Naive B cell (primary cell): Measurements from ENCODE around the gene NR4A1. TPM values are rescaled to one million over a fixed set of nuclear protein-coding genes. Genes with fewer than 3 reads are reported as not detected.
"Not testable (repeated sequence)": the region's sequence is repeated elsewhere in the genome, so short reads cannot be mapped to it uniquely, and the experiment has no call there.

Experiments used
- ATAC-seq, 2 donors: fragments of 150-1000 bp; cut with Tn5 transposase; 2 replicates each; pipeline ENCODE4 v1.10.0; 2021; ENCODE audit warnings: low read depth in 2 of 2, mild to moderate bottlenecking in 2 of 2, moderate library complexity in 2 of 2
- DNase-seq: peaks from one replicate; pipeline ENCODE4 v3.0.0; 2022
- H3K27ac Mint-ChIP-seq, 6 donors: one replicate each; pipeline ENCODE4 v1.8.0; 2020 to 2022; ENCODE audit warnings: mild to moderate bottlenecking in 6 of 6, mixed read lengths in 6 of 6, moderate library complexity in 5 of 6, inconsistent platforms in 2 of 6
- H3K27me3 Mint-ChIP-seq, 3 donors: one replicate each; pipeline ENCODE4 v1.8.0; 2021 to 2022; ENCODE audit warnings: mixed read lengths in 3 of 3, mild to moderate bottlenecking in 1 of 3
- H3K36me3 Mint-ChIP-seq, 2 donors: one replicate each; pipeline ENCODE4 v1.8.0; 2020 to 2022; ENCODE audit warnings: mixed read lengths in 2 of 2, inconsistent platforms in 1 of 2, mild to moderate bottlenecking in 1 of 2
- H3K4me1 Mint-ChIP-seq, 3 donors: one replicate each; pipeline ENCODE4 v1.8.0; 2020 to 2022; ENCODE audit warnings: mixed read lengths in 3 of 3, inconsistent platforms in 1 of 3, mild to moderate bottlenecking in 1 of 3, moderate library complexity in 1 of 3
- H3K4me3 Mint-ChIP-seq, 8 donors: one replicate each; pipeline ENCODE4 v1.8.0; 2020 to 2022; ENCODE audit warnings: mild to moderate bottlenecking in 8 of 8, mixed read lengths in 8 of 8, moderate library complexity in 8 of 8, inconsistent platforms in 2 of 8
- H3K9me3 Mint-ChIP-seq, 7 donors: one replicate each; pipeline ENCODE4 v1.8.0; 2020 to 2022; ENCODE audit warnings: mixed read lengths in 7 of 7, mild to moderate bottlenecking in 5 of 7, inconsistent platforms in 2 of 7, moderate library complexity in 1 of 7
- polyA plus RNA-seq, 6 donors: library from polyadenylated mRNA; unstranded; fragments of 300-500 nt; fragmentation: Illumina TruSeq; gene quantifications; one replicate each; pipeline ENCODE4 v1.2.3, GENCODE V29; 2021; ENCODE audit warnings: low read depth in 6 of 6

Gene NR4A1
- polyA plus RNA-seq, 6 donors from 2014 or later, result 6.7 to 24.9 (median 12.6) TPM

DNA sequence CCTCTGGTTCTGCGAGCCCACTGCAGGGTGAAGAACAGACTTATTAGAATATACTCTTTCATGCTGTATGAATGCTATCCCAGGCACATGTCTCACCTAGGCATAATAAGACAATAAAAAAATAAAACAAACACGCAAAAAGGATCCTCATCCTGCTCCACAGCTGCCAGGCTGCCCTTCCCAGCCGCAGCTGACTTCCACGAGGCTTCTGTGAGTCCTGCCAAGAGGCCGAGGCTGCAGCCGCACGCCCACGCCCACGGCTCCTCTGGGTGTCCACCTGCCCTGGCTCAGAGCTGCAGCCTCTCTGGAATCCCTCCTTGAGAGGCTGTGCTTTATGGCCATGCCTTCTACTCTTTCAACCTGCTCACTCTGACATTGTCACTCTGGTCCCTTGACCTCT lies 35.1 kb downstream of the NR4A1 start:
- DNase-seq, result no peak
- peaks cover 21 to 39% (median 39%) of the 10 kb centered on the region in 3 donors for H3K27me3 Mint-ChIP-seq
- H3K4me3 Mint-ChIP-seq, result no peak overlapping the region
- no peaks in the 10 kb centered on the region for H3K9me3 Mint-ChIP-seq
- H3K4me1 Mint-ChIP-seq, result peaks cover 31 to 39% (median 34%) of the 10 kb centered on the region in 3 donors
- no peak for ATAC-seq
- peak overlapping the region in 1 of 6 donors; percentile 87 for H3K27ac Mint-ChIP-seq
- H3K36me3 Mint-ChIP-seq, result no peaks in the 10 kb centered on the region

DNA sequence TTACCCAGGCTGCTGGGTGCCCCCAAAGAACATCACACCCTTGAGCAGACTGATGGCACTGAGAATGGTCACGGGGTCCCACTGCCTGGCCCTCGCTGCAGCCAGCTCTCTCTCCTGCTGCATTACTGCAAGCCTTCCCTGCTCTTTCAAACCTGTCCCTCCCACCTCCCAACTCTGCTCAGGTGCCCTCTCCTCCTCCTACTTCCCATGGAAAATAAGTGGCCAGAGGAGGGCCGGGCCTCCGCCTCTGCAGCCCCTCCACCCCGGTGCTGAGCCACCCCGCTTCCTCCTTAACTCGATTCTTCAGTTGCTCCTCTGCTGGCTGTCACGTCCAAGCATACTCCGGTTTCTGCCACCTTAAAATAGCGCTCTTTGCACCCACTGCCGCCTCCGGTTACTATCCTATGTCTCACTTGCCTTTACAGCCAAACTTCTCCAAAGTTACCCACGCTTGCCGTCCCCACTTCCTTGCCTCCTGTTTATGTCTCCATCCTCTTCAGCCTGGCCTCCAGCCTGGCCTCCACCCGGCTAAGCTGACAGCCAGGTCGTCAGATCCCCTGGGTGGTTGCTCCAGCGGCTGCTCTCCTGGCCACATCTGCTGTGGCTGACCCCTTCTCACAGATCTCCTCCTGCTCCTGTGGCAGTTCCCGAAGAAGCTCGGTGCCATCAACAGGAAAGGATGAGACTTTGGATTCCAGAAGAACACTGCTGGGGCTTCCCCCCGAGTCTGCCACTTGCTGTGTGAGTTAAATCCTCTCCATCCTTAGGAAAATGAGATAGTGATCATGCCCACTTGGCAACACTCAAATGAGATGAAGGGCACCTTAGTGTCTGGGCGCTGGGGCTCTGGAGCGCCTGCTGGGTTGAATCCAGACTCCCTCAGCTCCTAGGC lies 35.9 kb downstream of the NR4A1 start:
- ATAC-seq, result no peak
- peaks cover 26 to 47% (median 46%) of the 10 kb centered on the region in 3 donors for H3K27me3 Mint-ChIP-seq
- no peak for DNase-seq
- peaks cover 23 to 30% (median 26%) of the 10 kb centered on the region in 3 donors for H3K4me1 Mint-ChIP-seq
- H3K36me3 Mint-ChIP-seq, result no peaks in the 10 kb centered on the region
- H3K4me3 Mint-ChIP-seq, result no peak overlapping the region
- H3K9me3 Mint-ChIP-seq, result no peaks in the 10 kb centered on the region
- peak overlapping the region in 4 of 6 donors; percentile 4 to 93 (median 70) for H3K27ac Mint-ChIP-seq

DNA sequence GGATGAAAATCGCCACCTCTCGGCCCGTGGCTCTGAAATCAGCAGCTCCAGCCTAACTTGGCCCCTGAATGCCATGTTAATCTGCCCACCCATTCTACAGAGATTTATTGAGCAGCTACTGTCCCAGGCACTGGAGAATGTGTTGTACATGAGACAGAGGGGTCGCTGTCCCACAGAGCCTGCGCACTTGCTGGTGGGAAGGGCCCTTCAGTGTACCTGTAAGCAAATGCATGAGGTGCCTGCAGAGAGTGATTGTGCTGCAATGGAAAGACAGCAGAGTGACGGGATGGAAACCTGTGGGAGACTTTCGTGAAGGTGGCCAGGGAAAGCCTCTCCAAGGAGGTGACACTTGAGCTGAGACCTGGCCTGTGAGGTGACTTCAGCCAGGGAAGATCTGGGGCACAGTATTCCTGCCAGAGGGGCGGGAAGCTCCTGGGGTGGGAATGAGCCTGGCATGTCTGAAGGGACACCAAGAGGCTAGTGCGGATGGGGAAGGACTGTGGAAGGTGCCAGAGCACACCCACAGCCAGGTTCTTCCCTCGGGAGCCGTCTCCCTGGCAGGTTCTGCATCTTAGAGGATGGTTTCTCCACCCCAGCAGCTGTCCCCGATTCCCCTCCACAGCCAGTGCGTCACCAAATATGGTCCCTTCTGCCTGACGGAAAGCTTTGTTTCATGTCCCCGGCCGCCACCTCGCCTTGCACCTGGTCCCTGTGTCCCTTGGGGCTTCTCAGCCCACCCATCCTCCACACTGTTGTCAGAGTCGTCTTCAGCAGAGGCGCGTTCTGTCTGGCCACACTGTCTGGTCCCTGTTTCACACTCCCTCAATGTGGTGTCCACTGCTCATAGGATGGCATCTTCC lies 36.9 kb downstream of the NR4A1 start:
- H3K36me3 Mint-ChIP-seq, result no peaks in the 10 kb centered on the region
- H3K27me3 Mint-ChIP-seq, result peaks cover 26 to 47% (median 46%) of the 10 kb centered on the region in 3 donors
- H3K9me3 Mint-ChIP-seq, result no peaks in the 10 kb centered on the region
- peak overlapping the region in 6 of 8 donors; percentile 2 to 80 (median 43) for H3K4me3 Mint-ChIP-seq
- ATAC-seq (peak; percentile 86 to 94), DNase-seq (peak; percentile 59)
- H3K27ac Mint-ChIP-seq, result peak overlapping the region in 5 of 6 donors; percentile 16 to 95 (median 54)
- H3K4me1 Mint-ChIP-seq, result peaks cover 17 to 20% (median 17%) of the 10 kb centered on the region in 3 donors

DNA sequence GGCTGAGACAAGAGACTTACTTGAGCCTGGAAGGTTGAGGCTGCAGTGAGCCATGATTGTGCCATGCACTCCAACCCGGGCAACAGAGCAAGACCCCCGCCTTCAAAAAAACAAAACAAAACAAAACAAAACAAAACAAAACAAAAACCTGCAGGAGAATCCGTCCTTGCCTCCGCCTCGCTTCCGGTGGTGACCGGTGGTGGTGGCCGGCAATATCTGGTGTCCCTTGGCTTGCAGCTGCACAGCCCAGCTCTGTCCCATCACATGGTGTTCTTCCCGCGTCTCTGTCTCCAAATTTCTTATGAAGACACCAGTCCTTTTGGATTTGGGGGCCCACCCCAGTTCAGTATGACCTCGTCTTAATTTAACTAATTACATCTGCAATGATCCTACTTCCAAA lies 38.2 kb downstream of the NR4A1 start:
- H3K36me3 Mint-ChIP-seq, result no peaks in the 10 kb centered on the region
- H3K27me3 Mint-ChIP-seq, result peaks cover 26 to 49% (median 46%) of the 10 kb centered on the region in 3 donors
- no peak for ATAC-seq
- H3K4me1 Mint-ChIP-seq, result peaks cover 11 to 13% (median 11%) of the 10 kb centered on the region in 3 donors
- no peaks in the 10 kb centered on the region for H3K9me3 Mint-ChIP-seq
- peak overlapping the region in 2 of 6 donors; percentile 5 to 72 for H3K27ac Mint-ChIP-seq
- H3K4me3 Mint-ChIP-seq, result no peak overlapping the region
- DNase-seq, result no peak

DNA sequence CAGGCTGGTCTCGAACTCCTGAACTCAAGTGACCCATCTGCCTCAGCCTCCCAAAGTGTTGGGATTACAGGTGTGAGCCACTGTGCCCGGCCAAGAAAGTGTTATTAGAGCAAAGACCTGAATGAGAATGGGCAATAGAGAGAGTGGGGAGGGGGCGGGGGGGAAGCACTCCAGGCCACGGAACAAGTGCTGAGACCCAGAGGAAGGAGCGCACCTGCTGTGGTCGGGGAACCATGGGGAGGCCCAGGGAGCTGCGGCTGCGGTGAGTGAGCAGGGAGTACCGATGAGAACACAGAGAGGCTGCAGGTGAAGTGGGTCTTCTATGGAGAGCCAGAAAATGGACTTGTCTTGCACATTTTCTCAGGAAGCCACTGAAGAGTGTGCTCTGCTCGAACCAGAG lies 39.0 kb downstream of the NR4A1 start:
- peaks cover 26 to 53% (median 49%) of the 10 kb centered on the region in 3 donors for H3K27me3 Mint-ChIP-seq

DNA sequence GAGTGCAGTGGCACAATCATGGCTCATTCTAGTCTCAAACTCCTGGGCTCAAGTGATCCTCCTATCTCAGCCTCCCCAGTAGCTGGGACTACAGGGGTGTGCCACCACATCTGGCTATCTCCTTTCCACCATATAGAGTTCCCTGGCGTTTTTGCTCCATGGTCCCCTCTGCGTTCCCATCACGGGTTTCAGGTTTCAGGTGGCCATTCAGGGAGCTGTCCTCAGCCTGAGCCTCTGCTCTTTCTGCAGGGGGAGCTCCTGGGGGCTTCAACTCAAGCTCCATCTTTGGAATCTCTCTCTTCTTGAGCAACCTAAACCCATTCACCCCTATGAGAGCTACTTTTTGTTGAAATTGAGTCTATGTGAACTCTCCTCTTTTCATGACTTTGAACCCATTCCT lies 39.8 kb downstream of the NR4A1 start:
- DNase-seq (no peak), ATAC-seq (no peak)
- Mint-ChIP-seq H3K36me3 (no peaks in the 10 kb centered on the region), H3K4me3 (no peak overlapping the region), H3K27me3 (peaks cover 26 to 61% (median 55%) of the 10 kb centered on the region in 3 donors), H3K9me3 (no peaks in the 10 kb centered on the region), H3K27ac (peak overlapping the region in 2 of 6 donors; percentile 28 to 59), H3K4me1 (peaks cover 11 to 13% (median 11%) of the 10 kb centered on the region in 3 donors)

More for the DNA sequence above, 39.0 kb downstream of the NR4A1 start:
- Mint-ChIP-seq H3K27ac (no peak overlapping the region), H3K36me3 (no peaks in the 10 kb centered on the region), H3K4me1 (peaks cover 11 to 13% (median 11%) of the 10 kb centered on the region in 3 donors), H3K9me3 (no peaks in the 10 kb centered on the region), H3K4me3 (no peak overlapping the region)
- no peak for DNase-seq
- no peak for ATAC-seq

DNA sequence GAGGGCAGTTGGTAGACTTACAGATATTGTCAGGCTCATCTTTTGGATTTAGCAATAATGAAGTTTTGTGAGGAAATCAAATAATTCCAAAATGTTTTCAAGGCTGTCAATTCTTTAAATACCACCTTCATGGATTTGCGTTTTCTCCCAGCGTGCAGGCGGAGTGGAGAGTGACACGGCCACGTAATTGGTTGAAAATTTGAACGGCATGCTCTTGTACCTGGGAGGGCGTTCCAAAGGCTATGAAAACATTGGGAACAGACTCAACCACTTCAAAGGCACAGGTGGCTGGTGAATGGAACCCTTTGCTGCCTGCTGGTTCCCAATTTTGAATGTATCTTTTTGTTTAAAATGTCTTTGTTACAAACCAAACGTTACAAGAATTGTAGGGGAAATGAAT lies 40.6 kb downstream of the NR4A1 start:
- peaks cover 26 to 56% (median 54%) of the 10 kb centered on the region in 3 donors for H3K27me3 Mint-ChIP-seq
- H3K27ac Mint-ChIP-seq, result no peak overlapping the region
- H3K36me3 Mint-ChIP-seq, result no peaks in the 10 kb centered on the region
- no peaks in the 10 kb centered on the region for H3K9me3 Mint-ChIP-seq
- no peak for DNase-seq
- H3K4me1 Mint-ChIP-seq, result peaks cover 11 to 13% (median 11%) of the 10 kb centered on the region in 3 donors
- ATAC-seq, result no peak
- H3K4me3 Mint-ChIP-seq, result no peak overlapping the region

DNA sequence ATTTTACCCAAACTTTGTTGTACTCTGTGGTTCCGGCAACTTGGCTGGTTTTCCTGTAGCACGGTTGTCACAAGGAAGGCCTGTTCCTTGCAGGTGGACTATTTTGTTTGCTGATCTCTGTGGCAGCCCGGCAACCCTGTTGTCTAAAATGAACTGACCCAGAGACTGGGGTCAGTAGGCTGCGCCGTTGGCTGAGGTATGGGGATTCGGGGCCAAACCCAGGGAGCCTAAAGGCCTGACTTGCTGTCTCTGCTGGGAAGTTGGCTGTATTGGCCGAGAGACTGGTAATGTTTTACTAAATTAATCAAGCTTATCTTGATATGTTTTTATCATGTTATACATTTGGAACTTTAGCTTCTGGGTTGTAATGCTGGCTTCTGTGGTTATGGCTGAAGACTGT lies 42.1 kb downstream of the NR4A1 start:
- no peaks in the 10 kb centered on the region for H3K9me3 Mint-ChIP-seq
- H3K4me3 Mint-ChIP-seq, result no peak overlapping the region
- H3K27ac Mint-ChIP-seq, result no peak overlapping the region
- peaks cover 20 to 59% (median 53%) of the 10 kb centered on the region in 3 donors for H3K27me3 Mint-ChIP-seq
- no peaks in the 10 kb centered on the region for H3K36me3 Mint-ChIP-seq
- no peak for ATAC-seq
- no peak for DNase-seq
- peaks cover 5 to 7% (median 5%) of the 10 kb centered on the region in 3 donors for H3K4me1 Mint-ChIP-seq

DNA sequence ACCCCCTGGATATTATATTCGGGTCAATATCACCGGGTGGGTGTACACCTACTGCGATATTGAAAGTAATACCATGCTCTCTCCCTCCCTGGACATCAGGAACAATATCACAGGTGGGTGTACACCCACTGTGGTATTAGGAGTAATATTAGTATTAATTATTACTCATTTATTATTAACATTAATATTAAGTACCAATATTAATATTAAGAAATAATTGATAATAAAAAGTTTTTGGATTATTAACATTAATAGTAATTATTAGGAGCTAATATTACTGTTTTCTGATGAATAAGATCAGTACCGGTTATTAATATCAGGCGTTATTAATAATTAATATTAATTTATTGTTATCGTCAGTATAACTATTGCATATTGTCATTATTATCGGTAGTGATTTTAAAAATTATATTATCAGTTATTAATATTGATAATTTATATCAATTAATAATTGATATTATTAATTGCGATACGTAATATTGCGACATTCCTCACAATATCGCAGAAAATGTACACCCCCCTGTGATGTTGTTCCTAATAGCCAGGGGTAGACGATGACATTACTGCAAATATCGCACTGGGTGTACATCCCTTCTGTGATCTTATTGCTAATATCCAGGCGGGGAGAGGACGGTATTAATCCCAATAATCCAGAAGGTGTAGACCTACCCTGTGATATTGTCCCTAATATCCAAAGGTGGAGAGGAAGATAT lies 45.2 kb downstream of the NR4A1 start:
- Mint-ChIP-seq H3K27me3 (peaks cover 18 to 50% (median 41%) of the 10 kb centered on the region in 3 donors), H3K9me3 (no peaks in the 10 kb centered on the region), H3K4me3 (no peak overlapping the region), H3K27ac (no peak overlapping the region), H3K4me1 (no peaks in the 10 kb centered on the region), H3K36me3 (no peaks in the 10 kb centered on the region)
- ATAC-seq (no peak), DNase-seq (no peak)

DNA sequence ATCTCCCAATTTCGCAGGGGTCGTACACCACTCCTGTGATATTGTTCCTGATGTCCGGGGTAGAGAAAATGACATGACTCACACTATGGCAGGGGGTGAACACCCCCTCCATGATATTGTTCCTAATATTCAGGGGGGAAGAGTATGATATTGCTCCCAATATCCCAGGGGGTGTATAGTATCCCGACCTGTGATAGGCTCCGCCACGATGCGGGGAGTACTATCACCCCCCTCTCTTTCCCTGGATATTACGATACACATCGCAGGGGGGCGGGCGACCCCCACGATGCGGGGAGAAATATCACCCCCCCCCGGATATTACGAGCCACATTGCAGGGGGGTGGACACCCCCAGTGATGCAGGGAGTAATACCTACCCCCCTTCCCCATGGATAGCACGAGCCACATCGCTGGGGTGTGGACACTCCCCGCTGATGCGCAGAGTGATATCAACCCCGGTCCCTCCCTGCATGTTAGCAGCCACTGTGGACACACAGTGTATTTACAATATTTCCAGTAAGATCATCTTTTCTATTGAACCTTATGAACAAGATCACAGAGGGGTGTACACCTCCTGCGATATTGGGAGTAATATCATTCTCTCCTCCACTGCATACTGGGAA lies 45.9 kb downstream of the NR4A1 start:
- Mint-ChIP-seq H3K27me3 (peaks cover 15 to 43% (median 36%) of the 10 kb centered on the region in 3 donors), H3K9me3 (no peaks in the 10 kb centered on the region), H3K4me3 (no peak overlapping the region), H3K36me3 (no peaks in the 10 kb centered on the region), H3K4me1 (no peaks in the 10 kb centered on the region), H3K27ac (no peak overlapping the region)
- DNase-seq (no peak), ATAC-seq (no peak)

DNA sequence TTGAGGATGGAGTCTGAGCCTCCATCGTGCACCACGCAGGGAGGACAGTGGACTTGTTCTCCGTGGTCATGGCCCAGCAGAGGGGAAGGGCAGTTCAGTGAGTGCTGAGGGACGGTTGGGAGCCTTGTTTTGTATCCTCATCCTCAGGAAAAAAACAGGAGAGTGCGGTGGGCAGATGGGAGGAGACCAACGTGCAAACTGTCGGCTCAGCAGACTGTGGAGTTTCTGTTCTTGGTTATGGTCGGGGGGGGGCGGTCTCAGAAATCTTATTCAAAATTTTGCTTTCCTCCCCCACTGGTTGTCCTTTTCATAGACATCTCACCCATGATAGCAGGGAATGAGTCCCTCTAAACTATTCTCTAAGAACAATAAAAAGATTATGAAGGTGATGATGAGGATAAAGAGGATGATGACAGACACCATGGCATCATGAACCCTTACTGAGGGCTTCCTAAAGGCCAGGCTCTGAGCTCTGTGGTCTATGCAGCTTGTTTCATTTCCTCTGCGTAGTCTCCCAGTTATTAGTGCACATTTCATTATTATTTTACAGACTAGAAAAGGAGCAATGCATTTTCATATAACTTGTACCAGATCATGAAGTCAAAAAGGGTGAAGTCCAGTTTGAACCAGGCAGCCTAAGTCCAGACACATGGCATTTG lies 53.3 kb downstream of the NR4A1 start:
- Mint-ChIP-seq H3K27ac (peak overlapping the region in 4 of 6 donors; percentile 28 to 72 (median 50)), H3K27me3 (peaks cover 2 to 11% (median 6%) of the 10 kb centered on the region in 3 donors), H3K4me1 (peaks cover 13 to 20% (median 15%) of the 10 kb centered on the region in 3 donors), H3K4me3 (peak overlapping the region in 7 of 8 donors; percentile 56 to 88 (median 79))
- H3K9me3 Mint-ChIP-seq, DNase-seq, H3K36me3 Mint-ChIP-seq, ATAC-seq: not testable (repeated sequence)
